Colonic mucosa (tissue), 4 donors: ENCODE measurements around the gene RAP1GAP2. TPM values are rescaled to one million over a fixed set of nuclear protein-coding genes. Genes with fewer than 3 reads are reported as not detected.
"Not testable (repeated sequence)": the region's sequence is repeated elsewhere in the genome, so short reads cannot be mapped to it uniquely, and the experiment has no call there.

Experiments used
- DNase-seq: peaks from one replicate; pipeline ENCODE4 v3.0.0-alpha.2; 2020
- H3K27ac ChIP-seq: fragments of 200-600 bp; one replicate; pipeline ENCODE4 v1.8.0; 2021
- H3K27me3 ChIP-seq: fragments of 200-600 bp; one replicate; pipeline ENCODE4 v1.8.0; 2021
- H3K36me3 ChIP-seq: fragments of 200-600 bp; one replicate; pipeline ENCODE4 v1.8.0; 2021
- H3K4me1 ChIP-seq: fragments of 200-600 bp; one replicate; pipeline ENCODE4 v1.8.0; 2021; ENCODE audit warnings: mild to moderate bottlenecking
- H3K4me3 ChIP-seq: fragments of 200-600 bp; one replicate; pipeline ENCODE4 v1.8.0; 2021
- H3K9ac ChIP-seq, 2 donors: one replicate each; pipeline ENCODE4 v1.7.0; 2013; ENCODE audit warnings: control low read depth in 2 of 2, low read depth in 2 of 2, low read length in 2 of 2
- H3K9me3 ChIP-seq: fragments of 200-600 bp; one replicate; pipeline ENCODE4 v1.8.0; 2021
- CTCF ChIP-seq: fragments of 200-600 bp; IDR thresholded peaks from one replicate; pipeline ENCODE4 v1.8.0; 2022; ENCODE audit warnings: antibody characterized with exemption, mild to moderate bottlenecking
- intact Hi-C: fragments of 100-400 bp; cut with DNase I; formaldehyde crosslinking; loops from one replicate; pipeline ENCODE4 v1.14.1; 2022
- total RNA-seq, 2 donors: library from RNA; stranded (reverse); fragmentation: NEBNext Ultra II Directional in 1 of 2; extraction: Animal tissue kit (Norgen Biotek cat#: 25700) in 1 of 2; gene quantifications; one replicate each; pipeline ENCODE4 v1.2.1, GENCODE V29; 2021
- donor health status: healthy.
- donor health status: DM: no; HTN: no; CAD: no.
- donor health status: DM: no; HTN: no; CAD: no.

The RAP1GAP2 gene
- total RNA-seq, 2 donors from 2014 or later, result 45.2 to 45.4 TPM

- Histone ChIP-seq H3K4me3 (no peak overlapping the region), H3K9ac (no peak overlapping the region), H3K27me3 (no peaks in the 10 kb centered on the region), H3K4me1 (peaks cover 5% of the 10 kb centered on the region), H3K36me3 (no peaks in the 10 kb centered on the region), H3K9me3 (no peaks in the 10 kb centered on the region), H3K27ac (no peak overlapping the region)
- intact Hi-C loops, result no loop called here
- DNase-seq, result no peak
- TF ChIP-seq CTCF, result no peak
Measured at GRCh38 chr17:2888326-2888725, 92.1 kb downstream of the RAP1GAP2 start.

DNA sequence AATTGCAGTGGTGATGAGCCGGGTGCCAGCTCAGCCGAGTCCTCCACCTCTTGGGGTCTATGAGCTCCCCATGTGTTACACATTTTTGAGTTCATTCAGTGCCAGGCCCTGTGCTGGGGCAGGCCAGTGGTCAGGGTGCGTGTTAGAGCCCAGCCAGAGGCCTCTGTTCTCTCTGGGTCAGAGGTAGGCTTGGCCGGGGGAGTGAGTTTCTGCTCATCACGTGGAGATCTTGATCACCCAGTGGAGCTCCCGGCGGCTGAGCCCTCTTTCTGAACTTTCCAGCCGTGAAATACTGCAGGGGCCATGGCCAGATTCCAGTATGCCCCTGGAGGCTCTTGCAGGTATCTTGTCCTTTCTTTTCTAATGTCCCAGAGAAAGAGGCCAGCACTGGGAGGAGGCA, 93.0 kb downstream of the RAP1GAP2 start:
- Histone ChIP-seq H3K9me3 (no peaks in the 10 kb centered on the region), H3K9ac (no peak overlapping the region), H3K27me3 (no peaks in the 10 kb centered on the region), H3K4me1 (peaks cover 5% of the 10 kb centered on the region), H3K36me3 (no peaks in the 10 kb centered on the region), H3K4me3 (no peak overlapping the region), H3K27ac (no peak overlapping the region)
- no peak for TF ChIP-seq CTCF
- DNase-seq, result no peak
- intact Hi-C loops, result no loop called here

DNA sequence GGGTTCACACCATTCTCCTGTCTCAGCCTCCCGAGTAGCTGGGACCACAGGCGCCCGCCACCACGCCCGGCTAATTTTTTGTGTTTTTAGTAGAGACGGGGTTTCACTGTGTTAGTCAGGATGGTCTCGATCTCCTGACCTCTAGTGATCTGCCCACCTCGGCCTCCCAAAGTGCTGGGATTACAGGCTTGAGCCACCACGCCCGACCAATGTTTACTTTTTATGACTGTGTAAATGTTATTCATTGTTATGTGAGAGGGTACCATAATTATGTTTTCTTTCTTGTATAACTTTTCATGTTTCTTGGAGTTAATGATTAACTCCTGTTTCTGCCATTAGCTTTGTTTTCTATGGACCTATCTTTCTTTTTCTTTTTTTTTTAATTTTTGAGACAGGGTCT, 94.5 kb downstream of the RAP1GAP2 start:
- H3K27me3 ChIP-seq, H3K9ac ChIP-seq, H3K36me3 ChIP-seq, H3K27ac ChIP-seq, H3K9me3 ChIP-seq, H3K4me3 ChIP-seq, intact Hi-C loops, H3K4me1 ChIP-seq: not testable (repeated sequence)
- peak; percentile 64 for DNase-seq

- H3K27ac ChIP-seq, result peak overlapping the region; percentile 76
- no peak overlapping the region for H3K9ac ChIP-seq
- peaks cover 5% of the 10 kb centered on the region for H3K4me1 ChIP-seq
- no peak for TF ChIP-seq CTCF
- intact Hi-C loops, result no loop called here
- H3K27me3 ChIP-seq, result no peaks in the 10 kb centered on the region
- no peaks in the 10 kb centered on the region for H3K9me3 ChIP-seq
- peak; percentile 60 for DNase-seq
- H3K36me3 ChIP-seq, result no peaks in the 10 kb centered on the region
- no peak overlapping the region for H3K4me3 ChIP-seq
Measured at GRCh38 chr17:2892305-2892971, 96.2 kb downstream of the RAP1GAP2 start.

- Histone ChIP-seq H3K9ac (peak overlapping the region in 1 of 2 donors; percentile 14), H3K9me3 (no peaks in the 10 kb centered on the region), H3K36me3 (no peaks in the 10 kb centered on the region), H3K4me1 (peaks cover 5% of the 10 kb centered on the region), H3K27ac (peak overlapping the region; percentile 76), H3K4me3 (no peak overlapping the region), H3K27me3 (no peaks in the 10 kb centered on the region)
- no peak for TF ChIP-seq CTCF
- DNase-seq, result peak; percentile 79
- intact Hi-C loops, result no loop called here
Measured at GRCh38 chr17:2893422-2893914, 97.2 kb downstream of the RAP1GAP2 start.

- no peak overlapping the region for H3K4me3 ChIP-seq
- no peaks in the 10 kb centered on the region for H3K36me3 ChIP-seq
- H3K27me3 ChIP-seq, result no peaks in the 10 kb centered on the region
- no peak for TF ChIP-seq CTCF
- no peak overlapping the region for H3K27ac ChIP-seq
- no peaks in the 10 kb centered on the region for H3K9me3 ChIP-seq
- H3K4me1 ChIP-seq, result peaks cover 5% of the 10 kb centered on the region
- H3K9ac ChIP-seq, result peak overlapping the region in 1 of 2 donors; percentile 55
- DNase-seq, result peak; percentile 52
- intact Hi-C loops, result no loop called here
Measured at GRCh38 chr17:2894782-2895181, 98.5 kb downstream of the RAP1GAP2 start.
